ENCODE measurements around the gene PMEPA1.

GRCh38 chr20:57610261-57610952 lies 99.4 kb downstream of the PMEPA1 start:
- TF ChIP-seq, protein P1, sequence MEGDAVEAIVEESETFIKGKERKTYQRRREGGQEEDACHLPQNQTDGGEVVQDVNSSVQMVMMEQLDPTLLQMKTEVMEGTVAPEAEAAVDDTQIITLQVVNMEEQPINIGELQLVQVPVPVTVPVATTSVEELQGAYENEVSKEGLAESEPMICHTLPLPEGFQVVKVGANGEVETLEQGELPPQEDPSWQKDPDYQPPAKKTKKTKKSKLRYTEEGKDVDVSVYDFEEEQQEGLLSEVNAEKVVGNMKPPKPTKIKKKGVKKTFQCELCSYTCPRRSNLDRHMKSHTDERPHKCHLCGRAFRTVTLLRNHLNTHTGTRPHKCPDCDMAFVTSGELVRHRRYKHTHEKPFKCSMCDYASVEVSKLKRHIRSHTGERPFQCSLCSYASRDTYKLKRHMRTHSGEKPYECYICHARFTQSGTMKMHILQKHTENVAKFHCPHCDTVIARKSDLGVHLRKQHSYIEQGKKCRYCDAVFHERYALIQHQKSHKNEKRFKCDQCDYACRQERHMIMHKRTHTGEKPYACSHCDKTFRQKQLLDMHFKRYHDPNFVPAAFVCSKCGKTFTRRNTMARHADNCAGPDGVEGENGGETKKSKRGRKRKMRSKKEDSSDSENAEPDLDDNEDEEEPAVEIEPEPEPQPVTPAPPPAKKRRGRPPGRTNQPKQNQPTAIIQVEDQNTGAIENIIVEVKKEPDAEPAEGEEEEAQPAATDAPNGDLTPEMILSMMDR (IDR thresholded peaks at IDR 0.05), result no peak
- no peak for TF ChIP-seq POLR2A (IDR thresholded peaks at IDR 0.05)
